Upper lobe of left lung (tissue), 6 donors: ENCODE data around the gene ILKAP. TPM values are rescaled to one million over a fixed set of nuclear protein-coding genes. Genes with fewer than 3 reads are reported as not detected.

Experiments used
- ATAC-seq, 2 donors: fragments of 200-7000 bp; cut with Tn5 transposase; one replicate each; pipeline ENCODE4 v1.9.1; 2022; ENCODE audit warnings: mild to moderate bottlenecking in 2 of 2, moderate library complexity in 2 of 2; ENCODE audit not compliant: low FRiP score in 2 of 2
- DNase-seq, 2 donors: peaks; one replicate each; pipeline ENCODE4 v3.0.0-alpha.2; 2019 to 2020
- H3K27ac ChIP-seq, 4 donors: fragments of 200-600 bp; sonication (generic); one replicate each; pipeline ENCODE4 v1.5.1; 2016 to 2019
- H3K27me3 ChIP-seq, 4 donors: fragments of 200-600 bp; sonication (generic); one replicate each; pipeline ENCODE4 v1.5.1; 2017 to 2019
- H3K36me3 ChIP-seq, 4 donors: fragments of 200-600 bp; sonication (generic); one replicate each; pipeline ENCODE4 v1.5.1; 2016 to 2019
- H3K4me1 ChIP-seq, 4 donors: fragments of 200-600 bp; sonication (generic); one replicate each; pipeline ENCODE4 v1.5.1; 2018 to 2019
- H3K4me3 ChIP-seq, 4 donors: fragments of 200-600 bp; sonication (generic); one replicate each; pipeline ENCODE4 v1.5.1; 2017 to 2019; ENCODE audit warnings: mild to moderate bottlenecking in 2 of 4, moderate library complexity in 1 of 4
- H3K9me3 ChIP-seq, 4 donors: fragments of 200-600 bp; sonication (generic); one replicate each; pipeline ENCODE4 v1.5.1; 2018 to 2019
- CTCF ChIP-seq, 6 experiments: fragments of 450-650 bp in 4 of 6; fragments of 200-600 bp in 2 of 6; sonication (generic) in 2 of 6; IDR thresholded peaks; one replicate each; pipeline ENCODE4 v1.5.1; 2016 to 2019; ENCODE audit warnings: antibody characterized with exemption in 6 of 6
- EP300 ChIP-seq, 4 donors: sonication (generic); formaldehyde crosslinking; IDR thresholded peaks; one replicate each; pipeline ENCODE4 v1.5.1; 2017; ENCODE audit warnings: antibody characterized with exemption in 4 of 4, control low read depth in 2 of 4
- POLR2A ChIP-seq, 4 donors: fragments of 450-650 bp; IDR thresholded peaks; one replicate each; pipeline ENCODE4 v1.5.1; 2016 to 2017; ENCODE audit warnings: antibody characterized with exemption in 4 of 4, mild to moderate bottlenecking in 2 of 4
- POLR2AphosphoS5 ChIP-seq, 2 donors: sonication (generic); formaldehyde crosslinking; IDR thresholded peaks; one replicate each; pipeline ENCODE4 v1.5.1; 2017; ENCODE audit warnings: antibody characterized with exemption in 2 of 2
- WGBS, 2 donors: methylation state at CpG; one replicate each; pipeline ENCODE4 v1.1.5; 2017 to 2018; 5-methylcytosine and 5-hydroxymethylcytosine counted together
- total RNA-seq, 6 donors: library from RNA; depleted of rRNA in 4 of 6; stranded (reverse); fragments of >200 nt in 4 of 6; gene quantifications; one replicate each; pipeline versions ENCODE4 v1.1.0 to v1.2.1, GENCODE V29; 2016 to 2021
- donor health status: DM: no; HTN: no; CAD: no; lungs with moderate emphysema.
- donor health status: DM: no; HTN: yes; CAD: no; lungs with severe emphysema.

Gene ILKAP
- total RNA-seq, 6 donors from 2014 or later: 35.2 to 67.1 (median 40.7) TPM

- no peaks in the 10 kb centered on the region for H3K36me3 ChIP-seq
- no peaks in the 10 kb centered on the region for H3K9me3 ChIP-seq
- peak in 1 of 2 donors; percentile 74 for DNase-seq
- H3K4me1 ChIP-seq: no peaks in the 10 kb centered on the region
- no peak overlapping the region for H3K4me3 ChIP-seq
- no peak overlapping the region for H3K27ac ChIP-seq
- TF ChIP-seq CTCF (IDR thresholded peaks at IDR 0.05): no peak
- no peak for TF ChIP-seq POLR2AphosphoS5 (IDR thresholded peaks at IDR 0.05)
- no peak for TF ChIP-seq EP300 (IDR thresholded peaks at IDR 0.05)
- TF ChIP-seq POLR2A (IDR thresholded peaks at IDR 0.05): no peak
- H3K27me3 ChIP-seq: no peaks in the 10 kb centered on the region
- no peak for ATAC-seq
- WGBS, 2 donors: 83 to 87% methylated on average over 4 to 14 of the region's 14 CpGs
Observed at GRCh38 chr2:238149841-238150572, 53.5 kb downstream of the ILKAP start.

GRCh38 chr2:238148981-238149380, 54.5 kb downstream of the ILKAP start:
- no peak overlapping the region for H3K27ac ChIP-seq
- H3K9me3 ChIP-seq: no peaks in the 10 kb centered on the region
- H3K36me3 ChIP-seq: no peaks in the 10 kb centered on the region
- TF ChIP-seq POLR2A (IDR thresholded peaks at IDR 0.05) (no peak), POLR2AphosphoS5 (IDR thresholded peaks at IDR 0.05) (no peak), EP300 (IDR thresholded peaks at IDR 0.05) (no peak), CTCF (IDR thresholded peaks at IDR 0.05) (no peak)
- no peak for ATAC-seq
- no peaks in the 10 kb centered on the region for H3K4me1 ChIP-seq
- no peaks in the 10 kb centered on the region for H3K27me3 ChIP-seq
- no peak for DNase-seq
- H3K4me3 ChIP-seq: no peak overlapping the region
- WGBS, 2 donors: 90 to 96% methylated on average over 11 to 15 of the region's 15 CpGs

- Histone ChIP-seq H3K36me3 (no peaks in the 10 kb centered on the region), H3K27ac (no peak overlapping the region), H3K27me3 (no peaks in the 10 kb centered on the region), H3K4me1 (peaks cover 0 to 10% (median 4%) of the 10 kb centered on the region in 4 donors), H3K9me3 (no peaks in the 10 kb centered on the region), H3K4me3 (no peak overlapping the region)
- ATAC-seq: no peak
- WGBS, 2 donors: 85 to 91% methylated on average over 10 to 13 of the region's 13 CpGs
- DNase-seq: no peak
- TF ChIP-seq POLR2AphosphoS5 (IDR thresholded peaks at IDR 0.05) (no peak), EP300 (IDR thresholded peaks at IDR 0.05) (no peak), CTCF (IDR thresholded peaks at IDR 0.05) (no peak), POLR2A (IDR thresholded peaks at IDR 0.05) (no peak)
Observed at GRCh38 chr2:238146884-238147544, 56.5 kb downstream of the ILKAP start.

- peak in 1 of 2 donors; percentile 77 for DNase-seq
- Histone ChIP-seq H3K9me3 (no peaks in the 10 kb centered on the region), H3K4me1 (peaks cover 4 to 19% (median 14%) of the 10 kb centered on the region in 4 donors), H3K36me3 (no peaks in the 10 kb centered on the region), H3K4me3 (no peak overlapping the region), H3K27me3 (no peaks in the 10 kb centered on the region), H3K27ac (no peak overlapping the region)
- 84 to 100% methylated on average over 3 to 12 of the region's 12 CpGs for WGBS, 2 donors
- ATAC-seq: no peak
- TF ChIP-seq POLR2AphosphoS5 (IDR thresholded peaks at IDR 0.05) (no peak), EP300 (IDR thresholded peaks at IDR 0.05) (no peak), CTCF (IDR thresholded peaks at IDR 0.05) (no peak), POLR2A (IDR thresholded peaks at IDR 0.05) (no peak)
Observed at GRCh38 chr2:238145851-238146250, 57.6 kb downstream of the ILKAP start.
